DLD1 (cell line): ENCODE data around the gene FAM20C.
"Not testable (repeated sequence)": the region's sequence is repeated elsewhere in the genome, so short reads cannot be mapped to it uniquely, and the experiment has no call there.

Source experiments
- in situ Hi-C: cut with HindIII; loops from 2 replicates; pipeline ENCODE4 v1.10.0; 2017; ENCODE audit warnings: low sequenced_read_pairs

FAM20C gene

DNA sequence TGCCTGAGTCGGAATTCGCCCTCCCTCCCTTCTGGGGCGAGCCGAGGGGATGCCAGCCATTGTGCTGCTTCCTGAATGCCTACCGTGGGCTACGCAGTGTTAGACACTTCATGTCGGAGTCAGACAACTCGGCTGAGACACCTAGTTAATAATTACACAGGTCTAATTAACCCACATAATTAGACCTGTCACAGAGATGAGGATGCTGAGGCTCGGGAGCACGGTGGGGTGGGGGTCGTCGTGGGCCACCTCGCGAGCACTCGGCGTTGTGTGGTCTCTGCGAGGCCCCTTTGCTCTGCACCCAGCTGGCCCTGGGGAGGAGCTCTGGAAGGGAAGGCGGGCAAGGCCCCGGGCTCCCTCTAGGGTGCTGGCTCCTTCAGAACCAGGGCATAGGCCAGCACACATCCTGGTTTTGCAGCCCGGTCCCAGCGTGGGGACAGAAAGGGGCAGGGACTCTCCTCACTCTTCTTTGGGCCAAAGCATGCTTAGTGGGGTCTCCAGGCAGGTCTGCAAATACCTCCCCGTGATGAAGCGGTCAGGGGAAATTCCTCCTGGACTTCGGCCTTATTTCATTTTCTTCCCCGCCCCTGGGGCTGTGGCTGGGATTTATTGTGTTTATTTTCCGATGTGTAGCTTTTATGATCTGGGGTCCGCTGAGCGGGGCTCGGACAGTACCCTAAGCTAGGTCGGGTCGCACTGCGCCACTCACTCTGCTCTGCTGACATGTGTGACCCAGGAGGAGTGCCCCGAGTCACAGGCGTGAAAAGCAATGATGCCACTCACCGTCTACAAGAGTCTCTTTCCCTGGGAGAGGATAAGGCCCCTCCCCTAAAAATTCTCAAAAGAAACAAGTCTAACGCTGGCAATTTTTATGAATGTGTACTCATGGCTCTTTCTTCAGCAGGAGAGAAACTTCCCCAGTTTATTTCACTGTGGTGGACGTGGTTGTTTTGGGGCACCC is 92.7 kb downstream of the FAM20C start:
- in situ Hi-C loops, result no loop called here

DNA sequence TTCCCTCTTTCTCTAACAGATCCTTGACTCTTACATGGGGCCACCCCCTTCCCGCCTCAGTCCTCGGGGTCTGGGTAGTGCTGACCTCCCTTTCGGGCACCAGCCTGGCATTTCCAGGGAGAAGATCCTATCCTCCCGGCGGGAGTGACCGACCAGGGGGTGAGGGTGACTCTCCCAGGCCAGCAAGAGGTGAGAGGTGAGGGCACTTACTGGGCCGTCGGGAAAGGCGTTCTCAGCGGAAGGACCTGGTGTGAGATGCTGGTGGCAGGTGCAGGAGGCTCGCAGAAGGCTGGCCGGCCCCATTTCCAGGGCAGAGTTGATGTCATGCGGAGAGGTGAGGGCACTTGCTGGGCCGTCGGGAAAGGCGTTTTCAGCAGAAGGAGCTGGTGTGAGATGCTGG is 93.4 kb downstream of the FAM20C start:
- in situ Hi-C loops, result no loop called here

DNA sequence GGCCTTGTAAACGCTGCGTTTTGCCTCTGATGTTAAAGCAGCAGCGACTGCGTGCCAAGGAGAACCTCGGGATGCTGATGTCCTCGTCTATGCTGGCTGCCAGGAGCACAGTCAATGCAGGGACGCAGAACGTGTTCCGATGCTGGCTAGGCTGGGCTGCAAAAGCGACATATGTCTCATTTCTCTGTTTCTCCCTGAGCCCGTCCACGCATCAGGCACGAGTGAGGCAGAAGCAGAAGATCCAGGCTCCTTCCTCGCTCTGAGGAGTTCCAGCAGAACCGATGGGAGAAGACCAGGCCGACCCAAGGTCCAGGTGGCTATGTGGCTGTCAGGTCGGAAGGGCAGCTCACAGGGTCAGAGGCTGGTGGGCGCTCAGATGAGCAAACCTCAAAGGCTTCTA is 93.9 kb downstream of the FAM20C start:
- in situ Hi-C loops, result no loop called here

DNA sequence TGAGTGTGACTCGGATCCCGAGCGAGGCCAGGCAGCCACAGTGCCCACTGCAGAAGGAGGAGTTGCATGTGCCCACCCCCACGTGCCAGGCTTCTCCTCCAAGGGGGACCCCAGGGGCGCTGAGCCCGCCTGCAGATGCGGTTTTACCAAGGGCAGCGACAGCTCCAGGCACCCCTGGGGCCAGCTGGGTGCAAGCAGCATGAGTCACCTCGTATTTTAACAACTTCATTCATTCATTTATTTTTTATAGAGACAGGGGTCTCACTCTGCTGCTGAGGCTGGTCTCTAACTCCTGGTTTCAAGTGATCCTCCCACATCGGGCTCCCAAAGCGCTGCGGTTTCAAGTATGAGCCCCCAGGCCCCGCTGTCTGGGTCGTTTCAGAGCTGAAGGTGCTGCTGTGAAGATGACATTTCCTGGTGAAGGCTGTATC is 96.3 kb downstream of the FAM20C start:
- in situ Hi-C loops, result no loop called here

DNA sequence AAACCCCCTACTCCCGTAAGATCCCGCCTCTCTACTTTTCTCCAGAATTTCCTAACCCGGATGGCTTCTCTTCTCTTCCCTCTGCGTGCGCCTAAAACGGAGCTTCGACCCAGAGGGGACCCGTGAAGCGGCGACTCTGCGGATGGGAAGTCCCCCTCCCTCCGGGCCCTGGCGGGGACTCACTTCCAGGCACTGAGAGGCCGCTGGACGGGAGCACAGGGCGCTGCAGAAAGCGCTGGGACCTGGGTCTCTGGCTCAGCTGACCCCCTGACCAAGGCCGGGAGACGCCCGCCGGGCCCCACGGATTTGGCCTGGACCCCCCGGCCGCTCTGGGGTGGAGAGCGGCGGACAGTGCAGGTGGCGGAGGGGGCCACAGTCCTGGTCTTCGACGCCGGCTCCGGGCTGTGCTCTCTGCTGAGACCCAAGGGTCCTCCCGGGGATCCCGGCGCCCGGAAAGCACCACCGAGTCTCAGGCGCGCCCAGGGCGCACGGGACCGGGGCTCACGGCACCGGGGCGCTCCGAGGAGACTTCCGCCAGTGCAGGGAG is 96.9 kb downstream of the FAM20C start:
- in situ Hi-C loops, result no loop called here

DNA sequence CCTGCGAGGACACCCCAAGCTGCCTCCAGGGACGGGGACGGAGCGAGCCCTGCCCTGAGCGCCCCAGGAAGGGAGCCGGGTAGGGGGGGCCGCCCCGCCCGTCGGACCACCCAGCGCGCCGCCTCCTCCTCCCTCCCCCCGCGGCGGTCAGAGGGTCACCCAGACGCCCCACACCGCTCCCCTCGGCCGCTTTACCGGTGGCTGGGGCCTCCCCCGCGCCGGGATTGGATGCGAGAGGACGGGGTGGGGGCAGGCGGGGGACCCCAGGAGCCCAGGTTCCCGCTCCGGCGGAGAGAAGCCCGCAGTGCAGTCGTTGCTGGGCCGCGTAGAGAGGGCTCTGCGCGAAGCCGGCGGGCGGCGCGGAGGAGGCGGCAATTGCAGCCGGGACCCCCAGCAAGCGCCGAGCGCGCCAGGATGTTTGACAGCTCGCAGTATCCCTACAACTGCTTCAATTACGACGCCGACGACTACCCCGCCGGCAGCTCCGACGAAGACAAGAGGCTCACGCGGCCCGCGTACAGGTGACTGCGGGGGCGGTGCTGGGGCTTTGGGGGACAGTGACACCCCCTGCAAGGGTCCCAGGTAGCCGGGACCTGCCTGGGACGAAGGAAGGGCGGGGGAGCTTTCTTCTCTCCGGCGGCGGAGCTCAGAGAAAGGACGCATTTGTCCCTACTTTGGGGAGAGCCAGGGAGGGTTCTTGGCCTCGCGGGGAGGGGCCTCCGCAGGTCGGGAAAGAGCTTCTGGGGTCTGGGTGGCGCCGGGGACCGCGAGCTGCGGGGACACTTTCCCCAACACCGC is 97.6 kb downstream of the FAM20C start, which contains the start of gene FOXL3:
Gene FOXL3, plus strand, starts transcription at position 415 of the 798 bp plus-strand sequence. Its CDS starts 0 bp downstream, at position 415.
- in situ Hi-C loops, result no loop called here

DNA sequence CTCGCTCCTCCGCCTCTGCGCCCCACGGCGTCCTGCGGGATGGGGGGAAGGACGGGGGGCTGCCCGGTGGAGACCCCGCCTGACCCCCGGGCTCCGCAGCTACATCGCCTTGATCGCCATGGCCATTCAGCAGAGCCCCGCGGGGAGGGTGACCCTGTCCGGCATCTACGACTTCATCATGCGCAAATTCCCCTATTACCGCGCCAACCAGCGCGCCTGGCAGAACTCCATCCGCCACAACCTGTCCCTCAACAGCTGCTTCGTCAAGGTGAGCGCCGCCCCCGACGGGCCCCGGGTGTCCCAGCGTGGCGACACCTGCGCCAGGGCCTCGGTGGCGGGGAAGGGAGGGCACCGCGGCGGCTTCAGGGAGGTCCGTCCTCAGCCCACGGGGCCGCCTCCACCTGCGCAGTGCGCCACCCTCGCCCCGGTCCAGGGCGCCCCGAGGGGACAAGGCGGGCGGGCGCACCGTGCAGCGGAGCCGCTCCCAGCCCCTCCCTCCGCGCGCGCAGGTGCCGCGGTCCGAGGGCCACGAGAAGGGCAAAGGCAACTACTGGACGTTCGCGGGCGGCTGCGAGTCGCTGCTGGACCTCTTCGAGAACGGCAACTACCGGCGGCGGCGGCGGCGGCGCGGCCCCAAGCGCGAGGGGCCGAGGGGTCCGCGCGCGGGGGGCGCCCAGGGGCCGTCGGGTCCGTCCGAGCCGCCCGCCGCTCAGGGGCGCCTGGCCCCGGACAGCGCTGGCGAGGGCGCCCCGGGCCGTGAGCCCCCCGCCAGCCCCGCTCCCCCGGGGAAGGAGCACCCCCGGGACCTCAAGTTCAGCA is 98.4 kb downstream of the FAM20C start:
- in situ Hi-C loops, result no loop called here

DNA sequence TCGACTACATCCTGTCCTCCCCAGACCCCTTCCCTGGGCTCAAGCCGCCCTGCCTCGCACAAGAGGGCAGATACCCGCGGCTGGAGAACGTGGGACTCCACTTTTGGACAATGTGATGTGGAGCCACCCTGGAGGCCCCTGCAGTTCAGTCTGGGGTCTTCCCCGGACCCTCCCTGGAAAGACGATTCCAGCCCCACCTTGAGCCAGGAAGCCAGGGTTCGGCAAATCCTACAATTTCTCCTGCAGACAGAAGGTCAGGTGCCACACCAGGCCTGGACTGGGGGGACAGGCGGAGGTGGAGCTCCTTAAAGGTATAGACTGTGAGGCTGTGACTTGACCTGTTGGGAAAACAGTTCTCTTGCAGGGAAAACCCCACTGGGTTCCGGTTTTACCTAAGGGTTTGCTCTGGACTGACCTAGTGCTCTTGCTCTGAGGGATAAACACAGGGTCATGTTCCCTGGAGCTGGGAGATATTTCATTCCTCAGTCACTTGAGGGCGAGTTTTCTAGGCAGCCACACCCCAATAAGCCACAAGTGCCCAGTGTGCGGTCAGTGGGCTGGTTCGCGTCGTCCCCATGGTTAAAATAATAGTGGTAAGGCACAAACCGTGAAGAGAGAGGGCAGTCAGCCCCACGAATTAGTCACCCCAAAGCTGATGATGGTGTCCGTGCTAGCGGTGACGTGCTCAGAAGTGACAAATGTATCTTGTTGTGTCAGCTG is 99.2 kb downstream of the FAM20C start:
- in situ Hi-C loops, result no loop called here

DNA sequence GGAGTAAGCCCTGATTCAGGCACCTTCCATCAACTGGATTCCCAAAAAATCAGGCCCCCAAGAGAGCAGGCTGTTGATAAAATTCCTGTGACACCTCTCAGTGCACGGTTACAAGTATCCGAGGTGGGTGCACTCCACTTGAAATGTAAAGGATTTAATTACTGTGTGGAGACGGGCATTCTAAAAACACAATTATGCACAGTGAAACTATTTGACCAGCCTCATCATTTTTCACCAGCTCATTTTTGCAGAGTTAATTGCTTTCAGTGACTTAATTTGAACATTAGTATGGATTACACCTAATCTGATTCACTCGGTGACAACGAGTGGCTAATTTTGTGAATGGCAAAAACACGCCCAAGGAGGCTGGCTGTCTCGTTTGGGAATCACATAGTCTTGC is 99.9 kb downstream of the FAM20C start:
- in situ Hi-C loops, result no loop called here

DNA sequence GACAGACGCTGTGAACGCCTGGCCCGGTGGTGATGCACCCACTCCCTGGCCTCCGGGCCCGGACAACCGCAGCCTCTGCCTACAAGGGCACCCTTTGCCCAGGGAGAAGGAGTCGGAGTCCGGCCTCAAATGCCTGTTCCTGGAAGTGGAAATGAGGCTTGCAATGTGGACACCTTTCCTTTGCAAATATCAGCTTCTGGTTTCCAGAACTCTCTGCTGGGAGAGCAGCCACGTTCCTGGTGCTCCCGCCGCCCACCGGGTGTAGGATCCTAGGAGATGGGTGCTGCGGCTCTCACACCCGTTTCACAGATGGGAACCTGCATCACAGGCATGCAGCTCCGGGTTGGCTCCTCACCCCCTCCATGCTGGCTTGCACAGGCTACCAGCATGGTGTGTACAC is 100.5 kb downstream of the FAM20C start:
- in situ Hi-C loops, result no loop called here

DNA sequence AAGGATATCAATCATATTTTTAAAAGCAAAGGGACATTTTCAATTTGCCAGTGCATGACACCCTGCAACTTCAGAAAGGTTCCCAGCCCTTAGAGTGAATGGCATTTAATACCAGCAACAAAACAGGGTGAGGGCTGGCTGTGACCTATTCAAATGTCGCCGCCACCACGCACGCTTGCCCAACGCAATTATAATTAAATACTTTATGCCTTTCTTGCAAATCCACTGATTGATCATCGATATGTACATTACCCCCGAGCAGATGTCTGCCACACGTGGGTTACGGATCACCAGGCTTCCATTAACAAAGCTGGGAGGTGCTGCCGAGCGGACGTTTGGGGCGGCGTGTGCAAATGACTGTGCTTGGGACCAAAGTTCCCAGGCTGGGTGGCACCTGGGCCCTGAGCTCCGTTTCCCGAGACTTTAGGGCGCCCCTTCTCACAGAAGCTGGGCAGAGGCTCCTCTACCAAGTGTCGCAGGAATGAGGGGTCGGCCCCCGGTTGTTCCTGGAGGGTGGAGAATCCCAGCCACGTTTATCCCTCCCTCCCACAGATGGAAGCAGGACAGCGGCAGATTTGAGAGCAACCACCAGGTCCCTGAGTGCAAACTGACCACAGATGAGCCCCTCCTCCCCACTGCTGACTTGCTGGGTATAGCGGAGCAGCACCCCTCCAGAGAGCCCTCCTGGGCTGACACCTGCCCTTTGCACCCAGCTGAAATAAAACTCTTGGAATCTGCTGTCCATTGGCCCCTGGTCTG is 101.5 kb downstream of the FAM20C start:
- in situ Hi-C loops, result no loop called here

DNA sequence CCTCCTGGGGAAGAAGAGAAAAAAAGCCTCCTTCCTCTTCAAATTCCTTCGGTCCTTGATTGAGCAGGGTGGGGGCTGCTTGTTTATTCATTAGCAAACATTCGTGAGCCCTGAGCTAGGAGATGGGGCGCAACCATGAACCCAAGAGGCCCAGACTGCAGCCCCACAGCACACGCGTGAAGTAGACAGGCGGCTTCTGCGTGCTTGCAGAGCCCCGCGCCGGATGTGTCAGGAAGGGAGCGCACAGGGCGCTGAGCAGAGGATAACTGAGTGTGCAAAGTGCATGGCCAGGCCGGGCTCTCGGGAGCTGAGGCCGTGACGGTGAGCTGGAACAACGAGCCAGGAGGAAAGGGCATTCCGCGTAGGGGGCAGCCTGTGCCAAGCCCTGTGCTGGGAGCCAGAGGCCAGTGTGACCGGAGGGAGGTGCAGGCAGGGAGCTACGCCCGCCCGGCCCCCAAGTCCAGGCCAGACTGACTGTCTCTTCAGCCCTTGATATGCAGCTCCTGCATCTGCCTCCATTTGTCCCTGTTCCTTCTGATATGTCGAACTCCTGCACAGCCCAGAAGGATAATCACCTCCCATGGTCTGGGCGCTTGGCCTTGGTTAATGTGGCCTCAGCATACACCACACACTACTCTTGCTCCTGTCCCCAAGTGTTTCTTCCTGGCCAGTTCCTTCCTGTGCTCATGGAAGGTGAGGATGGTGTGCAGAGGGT is 102.2 kb downstream of the FAM20C start:
- in situ Hi-C loops, result no loop called here

DNA sequence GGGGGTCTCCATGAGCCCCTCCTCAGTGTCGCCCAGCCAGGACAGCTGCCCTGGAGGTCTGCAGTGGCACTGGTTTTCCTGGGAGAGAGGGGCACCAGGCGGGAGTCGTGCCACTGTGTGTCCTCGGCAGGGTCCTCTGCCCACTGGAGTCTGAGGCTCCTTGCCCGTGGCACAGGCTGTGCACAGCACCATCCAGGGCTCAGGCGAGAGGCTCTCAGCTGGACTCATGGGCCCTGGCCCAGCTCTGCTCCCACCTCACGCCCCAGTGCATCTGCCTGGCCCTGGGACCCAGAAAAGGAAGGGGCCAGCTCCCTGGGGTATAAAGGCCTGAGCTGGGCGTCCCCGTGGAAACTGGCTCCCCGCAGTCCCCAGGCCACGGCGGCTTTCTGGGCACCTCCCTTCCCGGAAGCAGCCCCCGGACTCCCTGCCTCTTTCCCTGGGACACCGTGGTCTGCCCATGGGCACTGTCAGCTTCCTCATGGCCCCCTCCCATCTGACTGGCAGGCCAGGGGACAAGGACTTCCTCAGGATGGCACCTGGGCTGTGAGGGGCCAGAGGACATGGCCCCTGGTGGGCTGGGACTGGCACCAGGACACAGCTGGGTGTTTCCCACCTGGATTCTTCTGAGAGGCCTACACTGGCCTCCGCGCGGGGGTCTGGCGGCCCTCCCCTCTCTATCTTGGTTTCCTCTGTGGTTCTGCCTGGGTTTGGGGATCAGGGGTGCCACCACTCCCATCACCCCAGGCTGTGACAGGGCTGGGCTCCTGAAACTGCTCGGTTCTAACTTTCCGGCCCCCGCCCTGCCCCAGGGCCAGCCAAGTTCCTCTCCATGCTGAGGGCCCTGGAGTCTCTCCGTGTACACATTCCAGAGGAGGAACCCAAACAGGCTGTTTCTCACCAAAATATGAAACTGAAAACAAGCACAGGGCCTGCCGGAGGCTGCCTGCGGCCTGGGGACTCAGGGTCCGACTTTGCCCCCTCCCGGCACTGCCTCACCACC is 103.1 kb downstream of the FAM20C start:
- in situ Hi-C loops, result no loop called here

DNA sequence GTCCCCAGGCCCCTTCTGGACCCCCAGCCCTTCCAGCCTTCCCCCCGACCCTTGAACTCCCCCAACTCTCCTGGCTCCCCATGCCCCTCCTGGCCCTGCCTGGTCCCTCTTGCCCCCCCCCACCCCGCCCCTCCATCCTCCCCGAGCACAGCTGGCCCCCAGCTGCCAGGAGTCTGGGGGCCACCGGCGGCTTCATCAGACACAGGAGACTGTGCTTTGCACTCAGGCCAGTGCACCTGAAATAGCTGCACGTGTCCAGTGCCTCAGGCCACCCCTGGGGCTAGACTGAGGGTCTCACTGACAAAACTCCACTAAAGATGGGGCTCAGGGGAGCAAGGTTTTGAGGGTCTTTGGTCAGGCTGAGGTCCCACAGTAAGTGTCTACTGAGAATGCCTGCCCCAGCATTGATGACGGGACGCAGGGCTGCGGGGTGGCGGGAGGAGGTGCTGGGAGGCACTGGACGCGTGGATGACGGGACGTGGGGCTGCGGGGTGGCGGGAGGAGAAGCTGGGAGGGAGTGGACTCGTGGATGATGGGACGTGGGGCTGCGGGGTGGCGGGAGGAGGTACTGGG is 104.1 kb downstream of the FAM20C start:
- in situ Hi-C loops, result no loop called here

DNA sequence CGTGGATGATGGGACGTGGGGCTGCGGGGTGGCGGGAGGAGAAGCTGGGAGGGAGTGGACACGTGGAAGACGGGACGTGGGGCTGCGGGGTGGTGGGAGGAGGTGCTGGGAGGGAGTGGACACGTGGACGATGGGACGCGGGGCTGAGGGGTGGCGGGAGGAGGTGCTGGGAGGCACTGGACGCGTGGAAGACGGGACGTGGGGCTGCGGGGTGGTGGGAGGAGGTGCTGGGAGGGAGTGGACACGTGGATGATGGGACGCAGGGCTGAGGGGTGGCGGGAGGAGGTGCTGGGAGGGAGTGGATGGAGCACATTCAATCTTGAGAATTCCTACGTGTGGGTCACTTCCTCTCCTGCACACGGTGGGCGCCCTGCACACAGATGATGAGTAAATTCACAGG is 104.8 kb downstream of the FAM20C start:
- in situ Hi-C loops, result not testable (repeated sequence)

DNA sequence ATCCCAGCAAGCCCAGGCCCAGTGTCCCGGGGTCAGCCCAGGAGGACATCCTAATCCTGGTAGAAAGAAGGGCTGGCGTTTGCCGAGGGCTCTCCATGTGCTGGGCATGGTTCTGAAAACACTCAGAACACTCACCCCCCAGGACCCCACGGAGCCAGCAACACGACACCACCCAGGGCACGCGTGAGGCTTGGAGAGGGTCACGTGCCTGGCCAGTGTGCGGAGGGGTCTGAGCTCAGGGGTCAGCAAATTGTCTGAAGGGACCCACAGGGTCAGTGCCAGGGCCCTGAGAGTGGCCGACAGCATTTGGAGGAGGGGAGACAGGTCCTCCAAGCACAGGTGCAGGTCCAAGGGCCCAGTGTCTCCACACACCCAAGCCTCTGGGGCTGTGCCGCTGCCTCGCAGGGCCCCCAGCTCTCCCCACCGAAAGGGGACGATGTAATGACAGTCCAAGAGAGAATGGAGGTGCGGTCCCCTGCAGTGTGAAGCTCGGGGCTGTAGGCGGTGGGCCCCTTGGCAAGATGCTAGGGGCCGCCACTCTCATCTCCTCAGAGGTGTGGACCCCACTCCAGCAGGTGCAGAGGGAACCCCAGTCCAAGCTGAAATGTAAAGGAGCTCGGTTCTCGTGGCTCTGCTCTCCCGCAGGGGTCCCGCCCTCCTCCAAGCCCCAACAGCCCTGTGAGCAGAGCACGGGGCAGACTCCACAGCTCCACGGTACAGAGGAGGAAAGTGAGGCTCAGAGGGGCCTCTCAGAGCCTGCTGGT is 105.4 kb downstream of the FAM20C start:
- in situ Hi-C loops, result no loop called here
